Measurements from ENCODE around the gene RPS15.

The RPS15 gene

DNA sequence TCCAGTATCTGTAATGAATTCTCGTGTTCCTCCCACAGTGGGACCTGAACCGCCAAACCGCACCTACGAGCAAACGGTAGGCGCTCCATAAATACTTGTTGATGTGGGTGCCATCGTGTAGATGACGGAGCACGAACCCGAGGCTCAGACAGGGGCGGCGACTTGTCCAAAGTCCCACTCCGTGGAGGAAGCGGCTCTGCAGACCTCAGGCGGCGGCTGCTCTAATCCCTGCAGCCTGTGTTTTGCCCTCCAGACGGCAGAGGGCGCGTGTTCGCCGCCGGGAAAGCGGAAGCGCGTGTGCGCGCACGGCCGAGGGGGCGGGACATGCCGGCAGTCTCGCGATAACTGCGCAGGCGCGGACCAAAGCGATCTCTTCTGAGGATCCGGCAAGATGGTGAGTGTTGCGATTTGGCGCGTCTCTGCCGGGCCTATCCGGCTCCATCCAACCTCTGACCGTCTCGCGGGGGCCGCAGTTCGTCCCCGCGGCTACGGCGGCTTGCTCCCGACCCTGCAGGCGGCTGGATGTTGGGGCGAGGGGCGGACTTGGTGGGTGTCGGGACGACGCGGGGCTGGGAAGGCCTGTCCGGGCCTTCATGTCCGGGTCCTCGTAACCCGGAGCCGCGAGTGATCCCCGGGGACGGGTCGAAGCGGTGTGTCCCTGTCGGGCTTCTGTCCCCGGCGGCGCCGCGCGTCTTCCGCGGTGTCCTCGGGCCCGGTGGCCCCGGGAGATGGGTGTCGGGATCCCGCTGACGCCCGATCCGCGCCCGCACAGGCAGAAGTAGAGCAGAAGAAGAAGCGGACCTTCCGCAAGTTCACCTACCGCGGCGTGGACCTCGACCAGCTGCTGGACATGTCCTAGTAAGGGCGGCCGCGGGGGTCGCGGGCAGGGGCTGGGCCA lies at the start of gene RPS15:
TSS of gene RPS15 (plus strand) at position 362 of the 898 bp plus-strand sequence. CDS start at position 392, 30 bp downstream.
- peak; percentile 92 for DNase-seq

DNA sequence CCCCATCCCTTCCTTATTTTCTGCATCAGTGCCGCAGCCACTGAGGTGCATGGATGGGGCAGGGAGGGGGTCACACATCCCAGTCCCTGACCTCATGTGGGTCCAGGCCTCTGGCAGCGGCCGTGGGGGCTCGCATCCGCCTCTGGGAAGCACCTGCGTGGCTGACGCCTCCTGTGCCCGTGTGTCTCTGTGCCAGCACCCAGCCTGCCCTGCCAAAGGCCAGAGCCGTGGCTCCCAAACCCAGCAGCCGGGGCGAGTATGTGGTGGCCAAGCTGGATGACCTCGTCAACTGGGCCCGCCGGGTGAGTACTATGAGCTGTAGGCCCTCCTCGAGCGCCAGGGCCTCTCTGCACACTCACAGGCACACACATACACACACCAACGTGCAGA lies 49.6 kb upstream of the RPS15 start:
- no peak for DNase-seq

DNA sequence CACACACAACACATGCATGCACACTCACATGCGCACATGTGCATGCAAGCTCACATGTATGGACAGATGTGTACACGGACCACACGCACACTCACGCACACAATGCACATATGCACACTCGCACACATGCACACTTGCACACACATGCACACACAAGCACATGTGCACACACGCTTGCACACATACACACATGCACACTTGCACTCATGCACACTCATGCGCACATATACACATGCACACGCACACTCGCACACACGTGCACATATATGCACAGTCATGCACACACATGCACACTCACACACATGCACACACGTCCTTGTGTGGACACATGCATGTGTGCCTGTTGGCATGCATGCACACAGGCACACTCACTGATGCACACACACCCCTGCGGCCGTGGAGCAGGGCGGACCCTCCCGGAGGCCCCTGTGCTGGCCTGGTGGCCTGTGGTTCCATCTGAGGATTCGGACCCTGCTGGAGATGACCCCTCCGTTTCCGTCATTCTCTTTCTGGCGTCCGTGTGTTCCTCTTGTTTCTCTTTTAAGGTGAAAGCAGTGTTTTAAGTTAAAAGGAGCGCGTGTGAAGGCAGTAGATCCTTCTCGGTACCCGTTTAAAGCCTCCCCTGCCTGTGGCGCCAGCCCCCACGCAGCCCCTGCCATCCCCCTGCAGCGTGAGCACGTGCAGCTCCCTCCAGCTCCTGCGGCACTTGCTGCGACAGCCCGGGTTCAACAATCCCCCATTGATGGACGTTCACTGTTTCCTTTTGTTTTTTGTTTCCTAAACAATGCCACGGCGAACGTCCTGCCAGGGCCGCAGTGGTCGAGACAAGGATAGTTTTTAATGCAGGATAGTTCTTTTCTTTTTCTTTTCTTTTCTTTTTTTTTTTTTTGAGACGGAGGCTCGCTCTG lies 48.9 kb upstream of the RPS15 start:
- no peak for DNase-seq

DNA sequence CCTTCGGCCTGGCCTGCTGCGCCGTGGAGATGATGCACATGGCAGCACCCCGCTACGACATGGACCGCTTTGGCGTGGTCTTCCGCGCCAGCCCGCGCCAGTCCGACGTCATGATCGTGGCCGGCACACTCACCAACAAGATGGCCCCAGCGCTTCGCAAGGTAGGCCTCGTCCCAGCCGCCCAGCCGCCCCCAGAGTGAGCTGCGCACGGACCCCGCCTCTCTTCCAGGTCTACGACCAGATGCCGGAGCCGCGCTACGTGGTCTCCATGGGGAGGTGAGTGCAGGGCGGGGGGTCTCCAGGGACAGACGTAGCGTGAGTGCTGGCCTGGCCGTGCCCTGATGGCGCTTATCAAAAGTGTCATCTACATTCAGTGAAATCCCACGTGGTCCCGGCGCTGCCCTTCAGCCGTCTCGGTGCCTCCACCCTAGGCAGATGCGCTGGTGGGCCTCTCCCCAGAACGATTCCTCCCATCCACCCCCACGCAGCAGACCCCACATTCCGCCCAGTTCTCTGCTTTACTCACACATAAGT lies 47.2 kb upstream of the RPS15 start:
- no peak for DNase-seq

DNA sequence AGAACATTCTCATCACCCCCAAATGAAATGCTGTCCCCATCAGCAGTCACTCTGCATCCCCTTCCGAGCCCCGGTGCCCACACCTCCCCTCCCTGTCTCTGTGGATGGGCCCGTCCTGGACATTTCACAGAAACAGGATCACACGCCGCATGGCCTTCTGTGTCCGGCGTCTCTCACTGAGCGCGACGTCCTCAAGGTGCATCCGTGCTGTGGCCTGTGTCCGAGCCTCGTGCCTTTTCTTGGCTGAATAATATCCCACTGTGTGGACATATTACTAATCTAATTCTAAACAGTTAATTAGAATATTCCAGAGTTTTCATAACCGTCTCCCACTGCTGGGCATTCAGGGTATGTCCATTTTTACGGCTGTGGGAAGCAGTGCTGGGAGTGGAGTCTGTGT lies 45.8 kb upstream of the RPS15 start:
- DNase-seq = no peak

DNA sequence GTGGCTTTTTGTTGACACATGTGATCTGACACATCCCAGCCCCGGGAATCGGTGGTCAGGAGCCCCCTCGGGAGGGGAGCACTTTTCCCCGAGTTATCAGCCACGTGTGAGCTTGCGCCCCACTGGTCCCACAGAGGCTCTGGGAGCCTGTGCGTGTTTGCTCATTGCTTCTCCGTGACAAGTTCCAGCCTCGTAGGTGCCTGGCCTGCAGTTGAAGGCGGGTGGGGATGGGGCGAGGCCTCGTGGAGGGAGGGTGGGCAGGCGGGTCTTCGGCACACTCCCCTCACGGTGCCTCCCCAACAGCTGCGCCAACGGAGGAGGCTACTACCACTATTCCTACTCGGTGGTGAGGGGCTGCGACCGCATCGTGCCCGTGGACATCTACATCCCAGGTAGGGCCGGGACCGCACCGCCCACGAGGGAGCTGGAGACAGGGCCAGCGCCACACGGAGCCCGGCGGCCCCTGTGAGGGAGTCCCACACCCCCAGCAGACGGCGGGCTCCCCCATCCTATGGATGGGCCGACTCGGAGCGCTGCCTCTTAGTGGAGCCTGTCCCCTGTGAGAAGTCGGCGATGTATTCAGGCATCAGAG lies 45.2 kb upstream of the RPS15 start:
- no peak for DNase-seq

DNA sequence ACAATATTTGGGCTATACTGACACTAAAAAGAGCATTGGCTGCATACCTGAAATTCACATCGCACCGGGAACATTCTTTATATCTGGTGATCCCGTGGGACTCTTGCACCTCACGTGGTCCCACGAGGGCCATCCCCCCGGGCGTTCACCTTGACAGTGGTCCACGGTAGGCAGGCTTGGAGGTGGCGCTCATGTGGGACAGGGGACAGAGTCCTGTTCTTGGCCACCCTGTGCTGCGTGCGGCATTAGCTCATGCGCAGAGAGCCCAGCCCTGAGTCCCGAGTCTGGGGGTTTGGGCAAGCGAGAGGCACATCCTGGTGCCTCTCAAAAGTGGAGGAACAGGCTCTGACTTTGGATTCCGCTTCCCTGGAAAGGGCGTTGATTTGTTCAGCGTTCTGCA lies 44.4 kb upstream of the RPS15 start:
- DNase-seq = no peak

DNA sequence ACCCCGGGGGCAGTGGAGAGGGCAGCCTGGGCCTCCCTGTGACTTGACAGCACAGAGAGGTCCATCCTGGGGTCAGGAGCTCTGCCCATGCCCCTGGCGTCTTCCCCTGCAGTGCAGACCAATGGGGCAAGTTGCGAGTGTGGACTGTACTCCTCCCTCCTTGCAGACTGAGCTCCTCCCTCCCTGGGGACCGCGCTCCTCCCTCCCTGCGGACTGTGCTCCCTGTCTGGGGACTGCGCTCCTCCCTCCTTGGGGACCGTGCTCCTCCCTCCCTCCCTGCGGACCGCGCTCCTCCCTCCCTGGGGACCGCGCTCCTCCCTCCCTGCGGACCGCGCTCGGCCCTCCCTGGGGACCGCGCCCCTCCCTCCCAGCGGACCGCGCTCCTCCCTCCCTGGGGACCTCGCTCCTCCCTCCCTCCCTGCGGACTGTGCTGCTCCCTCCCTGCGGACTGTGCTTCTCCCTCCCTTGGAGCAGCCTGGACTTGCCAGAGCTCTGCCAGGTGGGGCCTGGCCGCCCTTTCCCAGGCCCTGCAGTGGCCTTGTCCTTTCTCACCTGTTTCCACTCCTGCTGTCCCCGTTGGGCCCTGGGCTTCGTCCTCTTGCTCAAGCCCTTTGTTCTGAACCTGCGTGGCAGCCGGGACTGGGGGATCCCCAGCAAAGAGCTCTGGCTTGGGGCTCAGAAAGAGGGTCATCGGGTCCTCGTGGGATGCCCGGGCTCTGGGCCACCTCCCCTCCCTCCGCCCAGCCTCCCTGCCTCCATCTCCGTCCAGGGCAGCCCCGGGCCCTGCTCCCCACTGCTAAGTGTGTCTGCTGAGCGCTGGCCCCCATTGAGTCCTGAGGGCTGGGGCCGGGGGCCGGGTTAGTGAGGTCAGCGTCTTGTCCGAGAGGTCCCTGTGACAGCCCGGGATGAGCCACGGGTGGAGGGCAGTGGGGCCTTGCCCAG lies 43.7 kb upstream of the RPS15 start:
- no peak for DNase-seq

DNA sequence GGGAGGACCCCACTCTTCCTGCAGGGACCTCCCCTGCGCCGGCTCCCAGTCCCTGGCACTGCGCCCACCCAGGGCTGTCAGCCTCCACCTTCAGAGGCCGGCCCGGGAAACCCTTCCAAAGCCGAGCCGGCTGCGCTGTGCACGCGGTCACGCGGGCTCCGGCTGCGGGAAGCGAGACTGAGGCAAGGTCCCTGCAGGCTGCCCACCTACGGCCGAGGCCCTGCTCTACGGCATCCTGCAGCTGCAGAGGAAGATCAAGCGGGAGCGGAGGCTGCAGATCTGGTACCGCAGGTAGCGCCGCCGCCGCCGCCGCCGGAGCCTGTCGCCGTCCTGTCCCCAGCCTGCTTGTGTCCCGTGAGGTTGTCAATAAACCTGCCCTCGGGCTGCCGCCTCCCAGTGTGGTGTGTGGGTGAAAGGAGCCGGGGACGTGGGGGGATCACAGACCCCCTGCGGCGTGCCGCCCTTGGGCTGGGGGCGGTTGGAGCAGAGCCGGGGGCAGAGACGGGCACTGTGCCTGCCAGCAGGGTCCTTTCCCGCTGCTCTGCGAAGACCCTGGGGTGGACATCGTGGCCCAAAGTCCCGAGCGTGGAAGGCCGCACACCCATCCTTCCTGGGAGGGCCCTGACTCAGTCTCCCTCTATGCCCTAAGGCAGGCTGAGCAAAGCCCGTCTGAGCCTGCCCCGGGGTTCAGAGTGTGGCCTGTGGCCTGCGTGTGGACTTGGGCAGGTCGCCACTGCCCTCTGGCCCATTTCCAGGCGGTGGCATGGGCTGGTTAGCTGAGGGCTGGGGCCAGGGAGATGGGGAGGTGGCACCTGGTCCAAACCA lies 42.8 kb upstream of the RPS15 start:
- no peak for DNase-seq

DNA sequence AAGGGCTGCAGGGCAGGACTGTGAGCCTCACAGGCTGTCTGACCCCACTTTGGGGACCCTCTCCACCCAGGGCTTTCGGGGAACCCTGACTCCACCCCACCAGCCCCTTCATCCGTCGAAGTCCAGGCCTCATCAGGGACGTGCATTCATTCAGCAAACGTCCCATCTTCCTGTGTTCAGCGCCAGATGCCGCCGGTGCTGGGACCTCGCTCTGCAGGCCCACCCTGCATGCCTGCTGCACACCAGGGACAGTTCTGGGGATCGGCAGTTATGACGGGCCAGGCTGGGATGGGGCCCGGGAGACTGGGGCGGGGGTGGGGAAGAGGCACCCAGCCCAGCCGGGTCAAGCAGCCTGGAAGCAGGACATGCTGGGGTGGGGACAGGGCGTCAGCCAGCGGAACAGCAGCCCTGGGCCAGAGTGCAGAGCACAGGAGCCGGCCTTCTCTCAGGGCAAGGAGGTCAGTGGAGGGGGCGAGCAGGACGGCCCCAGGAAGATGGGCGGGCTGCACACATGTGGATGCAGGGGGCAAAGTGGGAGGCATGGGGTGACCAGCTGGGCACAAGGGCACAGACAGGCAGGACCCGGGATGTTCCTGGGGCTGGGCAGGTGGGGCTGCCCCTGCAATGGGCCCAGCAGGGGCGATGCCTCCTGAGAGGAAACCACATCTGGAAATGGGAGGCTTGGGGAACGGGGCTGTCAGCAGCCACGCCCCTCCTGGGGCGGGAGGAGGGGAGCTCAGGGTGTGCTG lies 42.0 kb upstream of the RPS15 start:
- no peak for DNase-seq

DNA sequence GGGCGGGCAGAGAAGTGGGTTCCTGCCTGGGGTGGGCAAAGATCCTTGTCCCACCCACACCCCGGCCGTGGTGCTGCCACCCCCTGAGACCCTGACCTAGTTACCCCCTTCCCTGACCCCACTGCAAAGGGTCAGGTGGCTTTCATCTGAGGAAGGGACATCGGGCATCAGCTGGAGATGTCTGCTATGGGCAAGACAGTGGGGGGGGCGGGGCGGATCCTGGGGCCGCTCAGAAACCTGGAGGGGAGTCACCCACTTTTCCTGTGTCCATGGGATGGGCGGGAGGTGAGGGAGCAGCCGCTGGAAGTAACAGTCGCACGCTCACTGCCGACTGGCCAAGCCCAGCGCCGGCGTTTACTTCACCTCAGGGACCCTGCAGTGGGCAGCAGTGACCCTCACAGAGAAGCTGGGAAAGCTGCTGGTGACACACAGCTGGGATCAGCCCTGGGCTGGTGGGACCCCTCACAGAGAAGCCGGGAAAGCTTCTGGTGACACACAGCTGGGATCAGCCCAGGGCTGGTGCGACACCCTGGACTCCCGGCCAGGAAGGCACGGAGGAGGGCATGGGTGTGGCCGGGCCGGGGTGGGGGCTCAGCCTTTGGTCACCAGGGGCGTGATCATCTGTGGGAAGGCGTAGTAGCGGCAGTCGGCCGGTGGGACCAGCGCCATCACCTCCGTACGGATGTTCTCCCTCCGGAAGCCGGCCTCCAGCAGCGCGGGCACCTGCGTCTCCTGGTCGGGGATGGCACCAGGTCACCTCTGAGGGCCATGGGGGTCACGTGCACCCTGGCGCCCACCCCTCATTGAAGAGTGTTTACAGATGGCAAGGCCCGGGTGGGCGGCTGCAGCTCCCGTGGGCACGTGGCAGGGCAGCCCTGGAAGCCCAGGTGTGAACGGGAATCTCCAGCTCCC lies 41.2 kb upstream of the RPS15 start:
- DNase-seq = no peak

DNA sequence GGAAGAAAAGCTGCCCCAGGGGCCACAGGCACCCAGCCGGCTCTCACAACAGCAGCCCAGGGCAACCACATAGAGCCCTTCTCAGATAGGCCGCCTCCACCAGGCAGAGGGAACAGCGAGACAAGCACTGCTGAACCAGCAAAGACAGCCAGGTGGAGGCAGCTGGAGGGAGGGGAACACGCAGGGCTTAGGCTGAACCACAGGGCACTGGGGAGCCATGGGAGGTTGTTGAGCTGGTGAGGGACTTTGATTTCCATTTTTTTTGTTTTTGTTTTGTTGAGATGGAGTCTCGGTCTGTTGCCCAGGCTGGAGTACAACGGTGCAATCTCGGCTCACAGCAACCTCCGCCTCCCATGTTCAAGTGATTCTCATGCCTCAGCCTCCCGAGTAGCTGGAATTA lies 40.4 kb upstream of the RPS15 start:
- DNase-seq = no peak

DNA sequence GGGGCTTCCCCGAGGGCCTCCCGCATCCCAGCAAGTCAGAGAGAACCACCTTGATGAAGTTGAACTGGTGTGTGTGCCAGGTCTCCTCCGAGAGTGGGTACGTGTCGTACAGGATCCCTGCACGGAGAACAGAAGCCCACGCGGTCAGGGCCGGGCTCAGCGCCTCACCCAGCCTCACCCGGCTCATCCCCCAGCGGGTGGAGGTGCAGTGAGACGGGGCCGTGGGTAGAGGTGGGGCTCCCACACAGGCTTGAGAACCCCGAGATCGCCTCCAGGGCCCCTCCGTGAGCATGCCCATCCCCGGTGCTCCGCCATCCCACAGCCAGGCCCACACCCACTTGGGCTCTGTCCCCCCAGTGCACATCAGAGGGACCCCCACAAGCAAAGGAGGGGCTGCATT lies 39.1 kb upstream of the RPS15 start:
- no peak for DNase-seq

DNA sequence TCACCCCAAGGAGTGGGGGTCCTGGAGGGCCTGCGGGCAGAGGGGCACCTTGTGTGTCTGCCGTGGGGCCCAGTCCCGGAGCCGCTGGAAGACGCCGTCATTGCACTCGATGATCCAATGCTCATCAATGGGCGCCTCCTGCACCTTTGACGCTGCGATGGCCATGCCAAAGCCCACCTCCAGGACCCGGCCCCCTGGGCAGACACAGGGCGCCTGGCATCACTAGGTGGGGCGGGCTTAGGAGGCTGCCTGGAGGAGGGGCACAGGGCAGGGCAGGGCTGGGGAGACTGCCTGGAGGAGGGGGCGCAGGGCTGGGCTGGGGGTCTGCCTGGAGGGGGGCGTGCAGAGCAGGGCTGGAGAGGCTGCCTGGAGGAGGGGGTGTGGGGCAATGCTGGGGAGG lies 38.5 kb upstream of the RPS15 start:
- DNase-seq = no peak

DNA sequence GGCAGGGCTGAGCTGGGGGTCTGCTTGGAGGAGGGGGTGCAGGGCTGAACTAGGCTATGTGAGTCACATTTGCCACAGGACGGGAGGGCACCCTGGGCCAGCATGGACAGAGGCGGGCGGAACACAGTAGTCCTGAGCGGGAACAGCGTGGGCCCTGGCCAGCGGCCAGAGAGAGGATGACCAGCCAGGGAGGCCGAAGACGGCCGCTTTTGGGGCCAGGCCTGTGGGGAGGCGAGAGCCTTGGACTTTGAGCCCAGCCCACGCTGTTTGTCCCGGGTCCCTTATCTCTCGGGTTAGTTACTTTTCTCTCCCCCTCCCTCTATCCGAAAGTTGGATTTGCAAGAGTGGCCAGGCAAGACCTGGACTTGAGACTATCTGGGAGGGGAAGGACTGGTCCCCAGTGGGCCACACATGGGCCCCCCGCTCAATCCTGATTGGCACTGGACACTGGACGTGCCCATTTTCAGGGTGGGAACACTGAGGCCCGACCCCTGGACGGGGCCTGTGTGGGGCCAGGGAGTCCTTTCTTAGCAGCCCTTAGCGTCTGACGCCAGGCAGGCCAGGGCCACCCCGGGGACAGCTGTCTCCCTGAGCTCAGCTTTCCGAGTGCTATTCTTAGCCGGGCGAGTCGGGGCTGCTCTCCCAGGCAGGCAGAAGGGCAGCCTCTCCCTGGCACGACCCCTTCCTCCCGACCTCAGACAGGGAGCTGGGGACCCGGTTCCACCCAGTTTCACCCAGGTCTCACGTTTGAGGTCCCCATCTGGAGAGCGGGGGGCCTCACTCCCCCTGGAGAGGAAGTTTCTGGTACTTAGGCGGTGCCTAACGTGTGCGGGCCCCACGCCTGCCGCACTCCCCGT lies 37.7 kb upstream of the RPS15 start:
- no peak for DNase-seq

DNA sequence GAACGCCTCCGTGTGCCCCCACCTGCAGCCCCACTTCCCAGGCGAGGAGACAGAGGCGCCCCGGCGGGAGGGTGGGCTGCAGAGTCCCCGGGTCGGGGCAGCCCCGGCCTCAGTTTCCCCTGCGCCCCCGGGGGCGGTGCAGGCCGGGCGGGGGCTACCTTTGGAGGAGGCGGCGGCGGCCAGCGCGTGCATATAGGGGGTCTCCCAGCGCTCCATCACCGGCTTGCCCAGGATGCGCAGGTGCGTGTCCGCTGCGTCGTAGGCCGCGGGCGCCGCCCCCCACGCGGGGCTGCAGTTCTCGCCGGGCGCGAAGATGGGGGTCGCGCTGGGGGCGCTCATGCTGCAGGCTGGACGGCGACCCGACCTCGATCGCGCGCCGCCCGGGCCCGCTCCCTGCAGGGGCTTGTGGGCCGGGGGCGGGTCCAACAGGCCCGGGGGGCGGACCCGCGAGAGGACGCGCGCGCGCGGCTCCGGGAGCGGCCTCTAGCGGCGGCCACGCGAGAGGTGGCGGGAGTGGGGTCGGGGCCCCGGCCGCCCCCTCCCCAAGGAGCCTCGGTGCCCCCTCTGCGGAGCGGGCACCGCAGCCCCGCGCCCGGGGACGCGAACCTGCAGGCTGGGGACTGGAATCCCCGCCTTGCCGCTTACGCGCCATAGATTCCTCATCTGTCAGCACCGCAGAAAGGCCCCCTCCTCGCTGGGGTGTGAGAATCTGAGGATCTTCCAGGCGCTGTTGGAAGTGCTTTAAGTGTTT lies 36.9 kb upstream of the RPS15 start, which contains the start of gene GAMT:
TSS of gene GAMT (minus strand) at position 405 of the 751 bp plus-strand sequence. CDS start at position 339, 66 bp downstream.
- DNase-seq = peak; percentile 10

DNA sequence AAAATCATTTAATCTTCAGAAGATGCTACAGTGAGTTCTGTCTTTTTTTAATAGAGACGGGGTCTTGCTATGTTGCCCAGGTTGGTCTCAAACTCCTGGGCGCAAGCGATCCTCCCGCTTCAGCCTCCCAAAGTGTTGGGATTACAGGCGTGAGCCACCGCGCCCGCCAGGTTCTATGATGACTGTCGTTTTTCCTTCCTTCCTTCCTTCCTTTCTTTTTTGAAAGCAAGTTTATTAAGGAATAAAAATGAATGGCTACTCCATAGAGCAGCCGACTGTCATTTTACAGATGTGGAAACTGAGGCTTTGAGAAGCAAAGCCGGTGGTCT lies 36.3 kb upstream of the RPS15 start:
- no peak for DNase-seq

Measured in OCI-M1 (cell line).